ENCODE data around the gene REPIN1.

The REPIN1 gene

DNA sequence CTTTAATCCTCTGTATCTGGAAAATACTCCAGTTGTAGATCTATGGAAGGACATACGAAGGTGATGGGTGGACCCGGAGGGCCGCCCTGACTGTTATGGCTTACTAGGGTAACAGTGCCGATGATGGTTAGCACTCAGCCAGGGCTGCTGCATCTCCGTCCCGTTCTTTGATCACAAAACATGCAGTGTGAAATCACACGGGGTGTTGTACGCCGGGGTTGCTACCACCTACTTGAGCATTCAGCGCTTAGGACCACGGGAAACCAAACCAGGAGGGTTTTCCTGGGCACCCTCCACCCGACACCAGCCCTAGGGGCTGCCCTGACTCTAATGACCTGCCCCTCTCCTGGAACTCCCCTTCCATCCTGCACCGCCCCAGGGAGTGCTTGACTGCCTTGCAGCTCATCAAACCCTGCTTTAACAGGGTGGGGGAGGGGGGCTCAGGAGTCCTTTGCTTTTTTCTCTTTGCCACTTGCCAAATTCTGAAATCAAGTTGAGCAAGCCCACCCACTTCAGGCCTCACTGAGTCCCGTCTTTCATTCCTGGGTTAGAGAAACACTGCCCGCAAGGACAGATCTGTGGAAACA is 30.9 kb downstream of the REPIN1 start:
- H3K4me3 ChIP-seq (ENCODE audit: low read length), result no peak overlapping the region
- DNase-seq (ENCODE audit: low read depth), result no peak
- TF ChIP-seq, protein P1, sequence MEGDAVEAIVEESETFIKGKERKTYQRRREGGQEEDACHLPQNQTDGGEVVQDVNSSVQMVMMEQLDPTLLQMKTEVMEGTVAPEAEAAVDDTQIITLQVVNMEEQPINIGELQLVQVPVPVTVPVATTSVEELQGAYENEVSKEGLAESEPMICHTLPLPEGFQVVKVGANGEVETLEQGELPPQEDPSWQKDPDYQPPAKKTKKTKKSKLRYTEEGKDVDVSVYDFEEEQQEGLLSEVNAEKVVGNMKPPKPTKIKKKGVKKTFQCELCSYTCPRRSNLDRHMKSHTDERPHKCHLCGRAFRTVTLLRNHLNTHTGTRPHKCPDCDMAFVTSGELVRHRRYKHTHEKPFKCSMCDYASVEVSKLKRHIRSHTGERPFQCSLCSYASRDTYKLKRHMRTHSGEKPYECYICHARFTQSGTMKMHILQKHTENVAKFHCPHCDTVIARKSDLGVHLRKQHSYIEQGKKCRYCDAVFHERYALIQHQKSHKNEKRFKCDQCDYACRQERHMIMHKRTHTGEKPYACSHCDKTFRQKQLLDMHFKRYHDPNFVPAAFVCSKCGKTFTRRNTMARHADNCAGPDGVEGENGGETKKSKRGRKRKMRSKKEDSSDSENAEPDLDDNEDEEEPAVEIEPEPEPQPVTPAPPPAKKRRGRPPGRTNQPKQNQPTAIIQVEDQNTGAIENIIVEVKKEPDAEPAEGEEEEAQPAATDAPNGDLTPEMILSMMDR (conservative IDR thresholded peaks at IDR 0.05; ENCODE audit: low read length), result no peak

- no peak overlapping the region for H3K4me3 ChIP-seq (ENCODE audit: low read length)
- DNase-seq (ENCODE audit: low read depth), result peak; percentile 26
- TF ChIP-seq, protein P1 (conservative IDR thresholded peaks at IDR 0.05; ENCODE audit: low read length), result no peak
Measured at GRCh38 chr7:150400008-150400787, 31.6 kb downstream of the REPIN1 start.

GRCh38 chr7:150400788-150401423 is 32.3 kb downstream of the REPIN1 start:
- TF ChIP-seq, protein P1 (conservative IDR thresholded peaks at IDR 0.05; ENCODE audit: low read length), result no peak
- no peak overlapping the region for H3K4me3 ChIP-seq (ENCODE audit: low read length)
- no peak for DNase-seq (ENCODE audit: low read depth)

DNA sequence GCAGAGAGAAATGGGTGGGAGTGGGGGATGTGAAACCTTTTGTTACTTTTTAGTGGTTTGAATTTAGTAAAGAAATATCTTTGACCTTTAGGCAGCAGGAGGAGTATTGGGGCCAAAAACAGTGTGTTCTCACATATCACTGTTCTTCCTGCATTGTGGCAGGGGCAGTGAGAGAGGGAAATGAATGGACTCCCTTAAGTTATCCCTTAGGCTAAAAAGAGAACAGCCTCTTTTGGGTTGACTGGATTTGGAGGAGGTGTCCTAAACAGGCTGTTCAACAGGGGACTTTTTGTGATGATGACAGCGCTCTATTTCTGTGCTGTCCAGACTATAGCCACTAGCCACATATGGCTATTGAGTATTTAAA is 32.8 kb downstream of the REPIN1 start:
- DNase-seq (ENCODE audit: low read depth), result no peak
- TF ChIP-seq, protein P1 (conservative IDR thresholded peaks at IDR 0.05; ENCODE audit: low read length), result no peak
- no peak overlapping the region for H3K4me3 ChIP-seq (ENCODE audit: low read length)

- TF ChIP-seq, protein P1 (conservative IDR thresholded peaks at IDR 0.05; ENCODE audit: low read length), result no peak
- H3K4me3 ChIP-seq (ENCODE audit: low read length), result no peak overlapping the region
- no peak for DNase-seq (ENCODE audit: low read depth)
Measured at GRCh38 chr7:150401861-150402631, 33.4 kb downstream of the REPIN1 start.

GRCh38 chr7:150402671-150403321 is 34.2 kb downstream of the REPIN1 start:
- TF ChIP-seq, protein P1 (conservative IDR thresholded peaks at IDR 0.05; ENCODE audit: low read length), result no peak
- H3K4me3 ChIP-seq (ENCODE audit: low read length), result no peak overlapping the region
- DNase-seq (ENCODE audit: low read depth), result no peak

All from AG10803 (cell line).